CD4-positive, CD25-positive, alpha-beta regulatory T cell (primary cell): ENCODE data around the gene UBTD2. TPM values are rescaled to one million over a fixed set of nuclear protein-coding genes. Genes with fewer than 3 reads are reported as not detected.
A peak's percentile ranks its signal among the peaks of the same experiment; 100 is the strongest.

ENCODE experiments used
- ATAC-seq, 2 donors: fragments of 150-1000 bp; cut with Tn5 transposase; one replicate each; pipeline ENCODE4 v1.10.0; 2021; ENCODE audit warnings: low read depth in 2 of 2, moderate number of reproducible peaks in 2 of 2, moderate library complexity in 1 of 2
- DNase-seq, 3 donors: peaks; one replicate each; pipeline versions ENCODE4 v3.0.0 to v3.0.0-alpha.2; 2012 to 2022; ENCODE audit warnings: mixed read lengths in 1 of 3
- H3K27ac ChIP-seq: one replicate; pipeline ENCODE4 v1.7.0; 2013; ENCODE audit warnings: mild to moderate bottlenecking, low read length; ENCODE audit not compliant: insufficient read depth, poor library complexity, severe bottlenecking
- H3K27me3 ChIP-seq: one replicate; pipeline ENCODE4 v1.7.0; 2013; ENCODE audit warnings: low read length; ENCODE audit not compliant: control insufficient read depth, insufficient read depth
- H3K36me3 ChIP-seq: one replicate; pipeline ENCODE4 v1.7.0; 2013; ENCODE audit warnings: mild to moderate bottlenecking, low read length, moderate library complexity; ENCODE audit not compliant: control insufficient read depth, insufficient read depth
- H3K4me1 ChIP-seq: 2 replicates; pipeline ENCODE4 v1.7.0; 2013; ENCODE audit warnings: mild to moderate bottlenecking, low read length; ENCODE audit not compliant: insufficient read depth, control insufficient read depth, poor library complexity, severe bottlenecking
- H3K4me3 ChIP-seq: one replicate; pipeline ENCODE4 v1.7.0; 2013; ENCODE audit warnings: low read depth, mild to moderate bottlenecking, low read length, moderate library complexity
- H3K9me3 ChIP-seq, 2 experiments: 1 replicate in 1 of 2; 2 replicates in 1 of 2; pipeline ENCODE4 v1.7.0; 2013; ENCODE audit warnings: low read length in 2 of 2, mild to moderate bottlenecking in 1 of 2, moderate library complexity in 1 of 2; ENCODE audit not compliant: control insufficient read depth in 2 of 2
- H3K27ac Mint-ChIP-seq, 3 donors: one replicate each; pipeline ENCODE4 v1.8.0; 2020 to 2022; ENCODE audit warnings: mild to moderate bottlenecking in 3 of 3, mixed read lengths in 3 of 3, moderate library complexity in 2 of 3
- H3K27me3 Mint-ChIP-seq: one replicate; pipeline ENCODE4 v1.8.0; 2022; ENCODE audit warnings: mild to moderate bottlenecking, mixed read lengths
- H3K36me3 Mint-ChIP-seq: one replicate; pipeline ENCODE4 v1.8.0; 2020; ENCODE audit warnings: mixed read lengths
- H3K4me1 Mint-ChIP-seq, 4 donors: one replicate each; pipeline ENCODE4 v1.8.0; 2020 to 2022; ENCODE audit warnings: mixed read lengths in 4 of 4, mild to moderate bottlenecking in 1 of 4
- H3K4me3 Mint-ChIP-seq, 4 donors: one replicate each; pipeline ENCODE4 v1.8.0; 2020 to 2022; ENCODE audit warnings: mild to moderate bottlenecking in 4 of 4, mixed read lengths in 4 of 4, moderate library complexity in 3 of 4
- H3K9me3 Mint-ChIP-seq, 7 donors: one replicate each; pipeline ENCODE4 v1.8.0; 2020 to 2022; ENCODE audit warnings: mixed read lengths in 7 of 7, mild to moderate bottlenecking in 3 of 7, moderate library complexity in 2 of 7
- polyA plus RNA-seq, 4 donors: library from polyadenylated mRNA; unstranded; fragments of 300-500 nt; fragmentation: Illumina TruSeq; gene quantifications; one replicate each; pipeline ENCODE4 v1.2.3, GENCODE V29; 2021
- total RNA-seq: library from RNA; stranded (reverse); gene quantifications from one replicate; pipeline ENCODE4 v1.2.3, GENCODE V29; 2022

UBTD2 gene
- total and polyA plus RNA-seq, 5 donors from 2014 or later: 2.9 to 3.9 (median 3.4) TPM

- H3K27ac Mint-ChIP-seq: no peak overlapping the region
- H3K4me3 Mint-ChIP-seq: peak overlapping the region in 1 of 4 donors; percentile 95
- no peak for DNase-seq
- peaks cover 5% of the 10 kb centered on the region for H3K36me3 Mint-ChIP-seq
- no peaks in the 10 kb centered on the region for H3K9me3 ChIP-seq
- no peak for ATAC-seq
- H3K9me3 Mint-ChIP-seq: no peaks in the 10 kb centered on the region
- H3K4me1 ChIP-seq: peaks cover 25% of the 10 kb centered on the region
- peaks cover 8% of the 10 kb centered on the region for H3K27me3 Mint-ChIP-seq
- H3K27me3 ChIP-seq: no peaks in the 10 kb centered on the region
- H3K4me3 ChIP-seq: no peak overlapping the region
- no peak overlapping the region for H3K27ac ChIP-seq
- H3K36me3 ChIP-seq: no peaks in the 10 kb centered on the region
- H3K4me1 Mint-ChIP-seq: peaks cover 23 to 46% (median 35%) of the 10 kb centered on the region in 4 donors
These were observed 2.6 kb downstream of the UBTD2 start for GRCh38 chr5:172280929-172281328.

DNA sequence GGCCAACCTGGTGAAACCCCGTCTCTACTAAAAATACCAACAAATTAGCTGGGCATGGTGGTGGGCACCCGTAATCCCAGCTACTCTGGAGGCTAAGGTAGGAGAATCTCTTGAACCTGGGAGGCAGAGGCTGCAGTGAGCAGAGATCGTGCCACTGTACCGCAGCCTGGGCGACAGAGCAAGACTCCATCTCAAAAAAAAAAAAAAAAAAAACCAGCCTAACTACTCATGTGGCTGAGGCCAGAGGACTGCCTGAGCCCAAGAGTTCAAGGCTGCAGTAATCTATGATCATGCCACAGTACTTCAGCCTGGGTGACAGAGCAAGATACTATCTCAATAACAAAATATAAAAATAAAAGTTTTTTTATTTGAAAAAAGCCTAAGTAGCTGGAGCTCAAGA is 3.2 kb downstream of the UBTD2 start:
- peaks cover 23 to 51% (median 38%) of the 10 kb centered on the region in 4 donors for H3K4me1 Mint-ChIP-seq
- Histone ChIP-seq H3K27me3 (no peaks in the 10 kb centered on the region), H3K4me1 (peaks cover 28% of the 10 kb centered on the region), H3K27ac (no peak overlapping the region), H3K4me3 (no peak overlapping the region), H3K9me3 (no peaks in the 10 kb centered on the region), H3K36me3 (no peaks in the 10 kb centered on the region)
- H3K27me3 Mint-ChIP-seq: peaks cover 4% of the 10 kb centered on the region
- peaks cover 5% of the 10 kb centered on the region for H3K36me3 Mint-ChIP-seq
- ATAC-seq (no peak), DNase-seq (no peak)
- H3K27ac Mint-ChIP-seq: no peak overlapping the region
- H3K9me3 Mint-ChIP-seq: no peaks in the 10 kb centered on the region
- peak overlapping the region in 1 of 4 donors; percentile 95 for H3K4me3 Mint-ChIP-seq

GRCh38 chr5:172278356-172278755 is 5.2 kb downstream of the UBTD2 start:
- Mint-ChIP-seq H3K4me3 (peak overlapping the region in 1 of 4 donors; percentile 12), H3K36me3 (peaks cover 5% of the 10 kb centered on the region), H3K27me3 (no peaks in the 10 kb centered on the region), H3K4me1 (peaks cover 21 to 57% (median 40%) of the 10 kb centered on the region in 4 donors), H3K27ac (no peak overlapping the region), H3K9me3 (peaks cover 0 to 2% (median 0%) of the 10 kb centered on the region in 7 donors)
- ATAC-seq (no peak), DNase-seq (no peak)
- H3K36me3 ChIP-seq: no peaks in the 10 kb centered on the region
- H3K9me3 ChIP-seq: no peaks in the 10 kb centered on the region
- no peaks in the 10 kb centered on the region for H3K27me3 ChIP-seq
- H3K27ac ChIP-seq: no peak overlapping the region
- peaks cover 27% of the 10 kb centered on the region for H3K4me1 ChIP-seq
- no peak overlapping the region for H3K4me3 ChIP-seq

DNA sequence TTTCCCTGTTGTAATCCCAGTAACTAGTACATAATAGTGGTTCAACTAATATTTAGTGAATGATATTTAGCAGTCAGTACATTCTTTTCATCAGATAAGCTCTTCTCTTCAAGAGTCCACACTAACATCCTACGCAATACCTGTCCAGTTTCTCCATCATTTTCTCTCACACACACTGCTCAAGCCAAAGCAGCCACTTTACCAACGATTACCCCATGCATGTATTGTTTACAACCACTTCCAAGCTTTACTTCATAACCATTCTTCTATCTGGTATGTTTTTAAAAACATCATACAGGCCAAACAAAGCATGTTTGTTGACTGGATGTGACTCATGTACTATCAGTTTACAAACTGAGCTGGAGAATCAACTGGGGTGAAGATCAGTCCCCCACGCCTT is 7.3 kb downstream of the UBTD2 start:
- Histone ChIP-seq H3K27ac (no peak overlapping the region), H3K4me1 (peaks cover 9% of the 10 kb centered on the region), H3K36me3 (no peaks in the 10 kb centered on the region), H3K27me3 (no peaks in the 10 kb centered on the region), H3K4me3 (no peak overlapping the region), H3K9me3 (no peaks in the 10 kb centered on the region)
- Mint-ChIP-seq H3K27ac (peak overlapping the region in 1 of 3 donors; percentile 0), H3K27me3 (no peaks in the 10 kb centered on the region), H3K36me3 (peaks cover 5% of the 10 kb centered on the region), H3K4me1 (peaks cover 28 to 41% (median 28%) of the 10 kb centered on the region in 4 donors), H3K9me3 (peaks cover 0 to 2% (median 0%) of the 10 kb centered on the region in 7 donors), H3K4me3 (peak overlapping the region in 1 of 4 donors; percentile 4)
- DNase-seq (no peak), ATAC-seq (no peak)

DNA sequence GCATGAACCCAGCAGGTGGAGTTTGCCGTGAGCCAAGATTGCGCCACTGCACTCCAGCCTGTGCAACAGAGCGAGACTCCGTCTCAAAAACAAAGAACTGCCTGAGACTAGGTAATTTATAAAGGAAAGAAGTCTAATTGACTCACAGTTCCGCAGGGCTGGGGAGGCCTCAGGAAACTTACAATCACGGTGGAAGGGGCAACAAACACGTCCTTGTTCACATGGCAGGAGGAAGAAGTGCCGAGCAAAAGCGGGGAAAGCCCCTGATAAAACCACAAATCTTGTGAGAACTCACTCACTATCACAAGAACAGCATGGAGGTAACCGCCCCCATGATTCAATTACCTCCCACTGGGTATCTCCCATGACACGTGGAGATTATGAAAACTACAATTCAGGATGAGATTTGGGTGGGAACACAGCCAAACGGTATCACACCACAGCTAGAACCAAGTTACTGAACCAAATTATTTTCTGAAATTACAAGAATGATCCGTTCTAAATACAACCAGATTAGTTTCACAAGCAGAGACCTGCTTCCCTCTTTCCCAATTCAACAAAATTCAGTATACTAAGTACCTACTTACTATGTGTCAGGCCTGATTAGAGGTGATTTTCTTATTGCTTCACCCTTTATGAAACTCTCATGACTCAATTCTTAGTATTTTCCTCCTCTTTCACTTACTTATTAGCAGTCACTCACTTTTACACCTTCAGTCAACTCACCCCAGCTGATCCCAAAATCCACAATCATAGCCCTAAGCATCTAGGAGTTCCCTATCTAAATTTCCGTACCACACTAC is 8.4 kb downstream of the UBTD2 start:
- Mint-ChIP-seq H3K4me1 (peaks cover 26 to 41% (median 29%) of the 10 kb centered on the region in 4 donors), H3K27ac (peak overlapping the region; percentile 6 to 93 (median 57)), H3K9me3 (peaks cover 0 to 2% (median 0%) of the 10 kb centered on the region in 7 donors), H3K4me3 (peak overlapping the region in 2 of 4 donors; percentile 4 to 17), H3K36me3 (peaks cover 5% of the 10 kb centered on the region), H3K27me3 (no peaks in the 10 kb centered on the region)
- Histone ChIP-seq H3K27ac (no peak overlapping the region), H3K4me3 (no peak overlapping the region), H3K4me1 (peaks cover 9% of the 10 kb centered on the region), H3K27me3 (no peaks in the 10 kb centered on the region), H3K9me3 (no peaks in the 10 kb centered on the region), H3K36me3 (no peaks in the 10 kb centered on the region)
- ATAC-seq (peak in 1 of 2 donors; percentile 75), DNase-seq (peak; percentile 20 to 65 (median 34))

DNA sequence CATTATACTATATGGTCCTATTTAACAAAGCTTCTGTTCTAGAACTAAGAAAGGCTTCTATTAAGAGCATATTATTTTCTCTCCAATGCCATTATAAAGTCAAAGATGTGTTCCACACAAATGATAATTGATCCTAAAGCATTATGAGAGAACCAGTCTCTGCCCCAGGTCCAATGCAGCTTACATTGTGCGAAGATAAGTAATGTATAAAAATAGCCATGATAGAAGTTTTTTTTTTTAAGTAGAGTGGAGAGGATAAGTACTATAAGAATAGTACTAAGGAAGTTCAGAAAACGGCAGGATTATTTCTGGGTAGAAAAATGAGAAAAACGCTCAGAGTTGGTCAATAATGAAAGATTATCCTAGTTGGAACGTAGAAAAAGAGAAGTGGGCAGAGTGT is 15.6 kb downstream of the UBTD2 start:
- Histone ChIP-seq H3K27ac (no peak overlapping the region), H3K36me3 (no peaks in the 10 kb centered on the region), H3K27me3 (no peaks in the 10 kb centered on the region), H3K4me3 (no peak overlapping the region), H3K4me1 (no peaks in the 10 kb centered on the region), H3K9me3 (no peaks in the 10 kb centered on the region)
- ATAC-seq: no peak
- Mint-ChIP-seq H3K27me3 (no peaks in the 10 kb centered on the region), H3K9me3 (no peaks in the 10 kb centered on the region), H3K36me3 (peaks cover 7% of the 10 kb centered on the region), H3K4me1 (peaks cover 11 to 28% (median 23%) of the 10 kb centered on the region in 4 donors), H3K4me3 (no peak overlapping the region), H3K27ac (no peak overlapping the region)
- no peak for DNase-seq

DNA sequence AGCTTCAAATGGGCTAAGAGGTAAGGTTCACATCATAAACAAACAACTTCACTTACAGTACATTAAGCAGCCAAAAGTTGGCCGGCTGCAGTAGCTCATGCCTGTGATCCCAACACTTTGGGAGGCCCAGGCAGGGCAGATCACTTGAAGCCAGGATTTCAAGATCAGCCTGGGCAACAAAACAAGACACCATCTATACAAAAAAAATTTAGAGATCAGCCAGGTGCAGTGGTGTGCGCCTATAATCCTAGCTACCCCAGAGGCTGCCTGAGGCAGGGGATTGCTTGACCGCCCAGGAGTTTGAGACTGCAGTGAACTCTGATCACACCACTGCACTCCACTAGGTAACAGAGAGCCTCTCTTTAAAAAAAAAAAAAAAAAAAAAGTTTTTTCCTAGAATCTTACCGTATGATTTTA is 16.9 kb downstream of the UBTD2 start:
- H3K4me3 ChIP-seq: no peak overlapping the region
- H3K9me3 ChIP-seq: no peaks in the 10 kb centered on the region
- H3K4me1 ChIP-seq: no peaks in the 10 kb centered on the region
- H3K27ac ChIP-seq: no peak overlapping the region
- Mint-ChIP-seq H3K4me3 (no peak overlapping the region), H3K4me1 (peaks cover 11 to 19% (median 18%) of the 10 kb centered on the region in 4 donors), H3K36me3 (peaks cover 7% of the 10 kb centered on the region), H3K27ac (peak overlapping the region in 1 of 3 donors; percentile 32), H3K9me3 (no peaks in the 10 kb centered on the region), H3K27me3 (no peaks in the 10 kb centered on the region)
- DNase-seq (no peak), ATAC-seq (no peak)
- H3K27me3 ChIP-seq: no peaks in the 10 kb centered on the region
- no peaks in the 10 kb centered on the region for H3K36me3 ChIP-seq
